HepG2 (cell line): ENCODE measurements around the gene MBIP. TPM values are rescaled to one million over a fixed set of nuclear protein-coding genes. Genes with fewer than 3 reads are reported as not detected.

Experiments
- ATAC-seq: fragments of 200-7000 bp; cut with Tn5 transposase; 3 replicates; pipeline ENCODE4 v1.9.1; 2020; ENCODE audit warnings: mild to moderate bottlenecking, moderate library complexity
- BruUV-seq: library from RNA; stranded (reverse); fragments of 400-500 nt; replicated peaks from 2 replicates; lab custom pipeline; 2021; lab: Mats Ljungman, UMichigan
- CTCF ChIA-PET: fragments of 300-600 bp; formaldehyde crosslinking; extraction: SDS; loops from one replicate; lab custom pipeline; 2021; ENCODE audit warnings: low total read pairs, inconsistent platforms, low intra/inter-chr PET ratio; lab: Yijun Ruan, JAX
- POLR2A ChIA-PET: fragments of 350-600 bp; sonication (Branson Sonifier 250); formaldehyde crosslinking; loops from one replicate; lab custom pipeline; 2020; ENCODE audit warnings: antibody characterized with exemption, inconsistent platforms; lab: Yijun Ruan, JAX
- DNase-seq: peaks from one replicate; pipeline ENCODE4 v3.0.0-alpha.2; 2015; ENCODE audit warnings: low spot score
- FAIRE-seq: peaks from 3 replicates; lab custom pipeline; 2011; peaks lifted over from hg19 to GRCh38; lab: Jason Lieb, UNC
- H2AFZ ChIP-seq: one replicate; pipeline ENCODE4 v1.6.1; 2011; ENCODE audit warnings: low read length, inconsistent platforms
- H3K27ac ChIP-seq: fragments of 300-600 bp; 3 replicates; pipeline ENCODE4 v1.8.0; 2011; ENCODE audit warnings: mixed run types, mild to moderate bottlenecking, mixed read lengths, low read length, inconsistent platforms; ENCODE audit not compliant: insufficient read depth; ENCODE audit errors: extremely low read length
- H3K27me3 ChIP-seq, 2 experiments: fragments of 200-600 bp in 1 of 2; 2 replicates in 1 of 2; 3 replicates in 1 of 2; pipeline versions ENCODE4 v1.6.0 to v1.8.0; 2011; ENCODE audit warnings: low read length in 2 of 2, mild to moderate bottlenecking in 2 of 2, moderate library complexity in 2 of 2, inconsistent platforms in 1 of 2; ENCODE audit not compliant: insufficient read depth in 2 of 2, control insufficient read depth in 1 of 2
- H3K36me3 ChIP-seq, 2 experiments: fragments of 200-600 bp in 1 of 2; replicated peaks in 1 of 2; 2 replicates in 1 of 2; 3 replicates in 1 of 2; pipeline versions ENCODE4 v1.5.1 to v1.8.0; 2011; ENCODE audit warnings: low read length in 2 of 2, inconsistent platforms in 1 of 2; ENCODE audit not compliant: insufficient read depth in 2 of 2, control insufficient read depth in 1 of 2
- H3K4me1 ChIP-seq: 2 replicates; pipeline ENCODE4 v1.5.1; 2012; ENCODE audit warnings: low read length, inconsistent platforms; ENCODE audit not compliant: insufficient read depth
- H3K4me2 ChIP-seq: 2 replicates; pipeline ENCODE4 v1.6.0; 2011; ENCODE audit warnings: low read depth, low read length, inconsistent platforms
- H3K4me3 ChIP-seq, 3 experiments: fragments of 200-600 bp in 1 of 3; sonication (generic), shearing (Covaris generic) in 1 of 3; replicated peaks in 1 of 3; 2 replicates each; pipeline ENCODE4 v1.5.1; 2011 to 2016; ENCODE audit warnings: low read length in 3 of 3, inconsistent platforms in 2 of 3, low read depth in 2 of 3, mild to moderate bottlenecking in 2 of 3, control low read depth in 1 of 3, mixed read lengths in 1 of 3; ENCODE audit not compliant: insufficient read depth in 1 of 3
- H3K79me2 ChIP-seq: one replicate; pipeline ENCODE4 v1.6.1; 2011; ENCODE audit warnings: low read length, inconsistent platforms; ENCODE audit not compliant: insufficient read depth
- H3K9ac ChIP-seq: 2 replicates; pipeline ENCODE4 v1.6.0; 2011; ENCODE audit warnings: mild to moderate bottlenecking, low read depth, low read length, inconsistent platforms; ENCODE audit not compliant: insufficient read depth
- H3K9me3 ChIP-seq: 2 replicates; pipeline ENCODE4 v1.5.1; 2012; ENCODE audit warnings: mild to moderate bottlenecking, low read length
- H4K20me1 ChIP-seq: 2 replicates; pipeline ENCODE4 v1.6.0; 2011; ENCODE audit warnings: inconsistent platforms, mild to moderate bottlenecking, low read length, moderate library complexity; ENCODE audit not compliant: insufficient read depth
- HNRNPK ChIP-seq: fragments of 200-400 bp; formaldehyde crosslinking; IDR thresholded peaks from 2 replicates; pipeline ENCODE4 v1.6.1; 2018; ENCODE audit warnings: low read length, low read depth, moderate library complexity, mild to moderate bottlenecking; ENCODE audit not compliant: poor library complexity, severe bottlenecking
- JUNB ChIP-seq: sonication (generic); formaldehyde crosslinking; IDR thresholded peaks from 2 replicates; pipeline ENCODE4 v1.8.0; 2022; ENCODE audit warnings: missing genetic modification reagents, mild to moderate bottlenecking, borderline replicate concordance
- MIXL1 ChIP-seq: IDR thresholded peaks from 2 replicates; pipeline ENCODE4 v1.6.1; 2016
- NFYB ChIP-seq: sonication (generic); formaldehyde crosslinking; IDR thresholded peaks from 2 replicates; pipeline ENCODE4 v1.4.0; 2020; ENCODE audit warnings: missing genetic modification reagents
- NRL ChIP-seq: sonication (generic); formaldehyde crosslinking; IDR thresholded peaks from 2 replicates; pipeline ENCODE4 v1.5.0; 2020; ENCODE audit warnings: missing genetic modification reagents, mild to moderate bottlenecking, moderate library complexity, borderline replicate concordance
- PHF21A ChIP-seq: sonication (generic); formaldehyde crosslinking; IDR thresholded peaks from 2 replicates; pipeline ENCODE4 v1.5.0; 2020; ENCODE audit warnings: mild to moderate bottlenecking, missing genetic modification reagents
- PTBP1 ChIP-seq: fragments of 200-400 bp; formaldehyde crosslinking; IDR thresholded peaks from 2 replicates; pipeline ENCODE4 v1.6.1; 2018; ENCODE audit warnings: low read length, low read depth; ENCODE audit not compliant: poor library complexity, severe bottlenecking
- SP5 ChIP-seq: IDR thresholded peaks from 2 replicates; pipeline ENCODE4 v1.6.1; 2016; ENCODE audit warnings: low read depth, borderline replicate concordance
- ZNF432 ChIP-seq: sonication (generic); formaldehyde crosslinking; IDR thresholded peaks from 2 replicates; pipeline ENCODE4 v1.5.0; 2020; ENCODE audit warnings: missing genetic modification reagents, mild to moderate bottlenecking, borderline replicate concordance
- ZNF737 ChIP-seq: sonication (generic); formaldehyde crosslinking; IDR thresholded peaks from 2 replicates; pipeline ENCODE4 v1.5.0; 2020; ENCODE audit warnings: missing genetic modification reagents, mild to moderate bottlenecking, borderline replicate concordance
- ZNF746 ChIP-seq: sonication (generic); formaldehyde crosslinking; IDR thresholded peaks from 2 replicates; pipeline ENCODE4 v1.8.0; 2022; ENCODE audit warnings: mild to moderate bottlenecking, missing genetic modification reagents
- ZNF792 ChIP-seq: IDR thresholded peaks from 2 replicates; pipeline ENCODE4 v1.6.1; 2016
- ZSCAN25 ChIP-seq: sonication (generic); formaldehyde crosslinking; IDR thresholded peaks from 2 replicates; pipeline ENCODE4 v1.8.0; 2022; ENCODE audit warnings: mild to moderate bottlenecking, missing genetic modification reagents
- WGBS: methylation state at CpG from one replicate; pipeline ENCODE4 v1.1.6; 2017; ENCODE audit warnings: low lambda C conversion rate; 5-methylcytosine and 5-hydroxymethylcytosine counted together
- in situ Hi-C: cut with HindIII; loops from 2 replicates; pipeline ENCODE4 v1.10.0; 2017; ENCODE audit warnings: low pct_unique_long_range_greater_than_20kb; ENCODE audit not compliant: extremely low pct_ligation_motif_present
- intact Hi-C: fragments of 100-400 bp; cut with micrococcal nuclease; formaldehyde crosslinking; loops from one replicate; pipeline ENCODE4 v1.10.0; 2022; ENCODE audit not compliant: unreplicated experiment
- polyA plus RNA-seq, 8 experiments: library from polyadenylated mRNA; depleted of rRNA in 3 of 8; stranded (reverse) in 7 of 8; unstranded in 1 of 8; fragments of >200 nt; fragmentation: Illumina TruSeq in 4 of 8; extraction: Trizol in 4 of 8; gene quantifications; 2 replicates each; pipeline versions ENCODE4 v1.2.1 to v1.2.3, GENCODE V29; 2011 to 2016; ENCODE audit warnings: low read depth in 4 of 8, missing spikeins in 1 of 8, mixed read lengths in 1 of 8; ENCODE audit not compliant: insufficient read depth in 1 of 8
- total RNA-seq, 5 experiments: library from RNA; depleted of rRNA; stranded (reverse); fragments of >200 nt; fragmentation: Illumina TruSeq; extraction: Trizol; gene quantifications; 2 replicates each; pipeline ENCODE4 v1.2.3, GENCODE V29; 2016; ENCODE audit warnings: low read depth in 1 of 5
- TF ChIP-seq, protein P1 (sequence below): sonication (generic); formaldehyde crosslinking; IDR thresholded peaks from 2 replicates; pipeline ENCODE4 v1.4.0; 2020; ENCODE audit warnings: missing genetic modification reagents, low read depth, mild to moderate bottlenecking, borderline replicate concordance
- TF ChIP-seq, protein P2 (sequence below): IDR thresholded peaks from 2 replicates; pipeline ENCODE4 v1.6.1; 2016; ENCODE audit warnings: low read depth

The MBIP gene
- total and polyA plus RNA-seq, 2 of the 13 experiments (the other 11 are each of a cell fraction or from before 2014, with no cell fraction given) = 48.1 to 48.6 TPM

DNA sequence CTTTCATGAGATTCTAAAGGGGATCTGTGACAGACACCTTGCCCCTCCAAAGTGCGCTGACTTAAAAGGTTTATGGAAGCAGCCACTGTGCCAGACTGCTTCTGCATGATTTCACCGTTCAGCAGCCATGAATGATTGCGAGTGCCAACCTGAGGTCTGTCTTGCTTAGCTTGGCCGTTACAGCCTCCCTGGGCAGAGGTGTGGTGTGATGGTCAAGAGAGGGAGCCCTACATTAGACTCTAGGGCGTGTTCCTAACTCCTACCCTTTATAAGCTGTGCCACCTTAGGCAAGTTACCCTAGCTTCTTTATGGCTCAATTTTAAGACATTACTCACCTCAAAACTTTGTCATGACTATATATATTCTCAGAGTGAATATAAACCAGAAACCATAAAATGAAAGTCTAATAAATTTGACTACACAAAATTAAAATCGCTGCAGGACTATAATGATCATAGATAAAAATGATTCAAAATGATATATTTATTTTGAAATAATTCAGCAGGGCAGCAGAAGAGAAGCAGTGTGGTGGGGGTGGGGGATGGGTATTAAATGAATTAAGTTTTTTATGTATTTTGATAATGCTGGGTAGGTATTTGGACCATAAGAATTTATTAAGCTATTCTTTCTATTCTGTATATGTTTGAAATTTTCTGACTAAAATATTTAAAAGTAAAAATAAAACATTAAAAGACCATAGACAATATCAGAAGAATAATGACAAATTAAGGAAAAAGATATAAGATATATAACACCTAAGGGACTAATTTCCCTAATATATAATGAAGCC lies 47.7 kb upstream of the MBIP start:
- Histone ChIP-seq H3K79me2 (no peaks in the 10 kb centered on the region), H3K9ac (no peak overlapping the region), H3K4me1 (no peaks in the 10 kb centered on the region), H3K9me3 (no peaks in the 10 kb centered on the region), H3K27ac (no peak overlapping the region), H4K20me1 (no peaks in the 10 kb centered on the region), H2AFZ (no peak overlapping the region), H3K36me3 (no peaks in the 10 kb centered on the region), H3K27me3 (0 out of 5 replicates have a peak, but pooled peaks cover 0 to 3% of the 10 kb centered on the region in 2 experiments), H3K4me2 (no peak overlapping the region), H3K4me3 (no peak overlapping the region)
- peak; percentile 90 for TF ChIP-seq HNRNPK
- TF ChIP-seq ZNF737 (CRISPR knock-in tag) = no peak
- no TSS peak for BruUV-seq
- CTCF ChIA-PET = no interaction called here
- 8% methylated on average over 6 of the region's 6 CpGs for whole genome bisulfite sequencing
- no peak for FAIRE-seq
- peak; percentile 64 for ATAC-seq
- intact Hi-C loops (no loop called here), in situ Hi-C loops (no loop called here)
- POLR2A ChIA-PET = no interaction called here
- no peak for DNase-seq

DNA sequence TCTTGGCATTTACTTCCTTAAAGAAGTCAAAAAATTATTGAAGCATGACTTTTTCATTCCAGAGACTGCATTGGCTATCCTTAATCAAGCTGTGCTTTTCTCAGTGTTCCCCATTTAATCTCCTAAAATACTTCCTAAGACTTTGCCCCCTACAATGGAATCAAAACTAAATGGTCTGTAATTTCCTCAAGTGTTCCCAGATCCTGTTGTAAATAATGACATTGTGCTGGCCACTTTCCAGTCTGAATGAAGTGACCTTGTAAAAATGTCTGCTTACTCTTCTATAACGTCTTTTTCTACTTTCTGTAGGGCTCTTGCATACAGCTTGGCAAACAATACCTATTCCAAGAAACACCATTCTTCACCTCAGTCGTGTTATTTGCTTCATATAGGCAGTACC lies 45.3 kb upstream of the MBIP start:
- ChIA-PET POLR2A (no interaction called here), CTCF (no interaction called here)
- Histone ChIP-seq H3K4me3 (no peak overlapping the region), H3K36me3 (no peaks in the 10 kb centered on the region), H3K27me3 (peaks cover 0 to 3% of the 10 kb centered on the region in 2 experiments; a peak in 1 of 5 replicates), H3K4me2 (no peak overlapping the region), H3K9me3 (no peaks in the 10 kb centered on the region), H3K4me1 (no peaks in the 10 kb centered on the region), H4K20me1 (no peaks in the 10 kb centered on the region), H3K9ac (no peak overlapping the region), H3K79me2 (no peaks in the 10 kb centered on the region), H2AFZ (no peak overlapping the region), H3K27ac (no peak overlapping the region)
- 1% methylated on average over 2 of the region's 2 CpGs for WGBS
- BruUV-seq = no TSS peak
- intact Hi-C loops = no loop called here
- ATAC-seq = no peak
- FAIRE-seq = no peak
- in situ Hi-C loops = no loop called here
- DNase-seq = no peak
- TF ChIP-seq NFYB = no peak
- no peak for TF ChIP-seq ZSCAN25
- TF ChIP-seq, protein P1, sequence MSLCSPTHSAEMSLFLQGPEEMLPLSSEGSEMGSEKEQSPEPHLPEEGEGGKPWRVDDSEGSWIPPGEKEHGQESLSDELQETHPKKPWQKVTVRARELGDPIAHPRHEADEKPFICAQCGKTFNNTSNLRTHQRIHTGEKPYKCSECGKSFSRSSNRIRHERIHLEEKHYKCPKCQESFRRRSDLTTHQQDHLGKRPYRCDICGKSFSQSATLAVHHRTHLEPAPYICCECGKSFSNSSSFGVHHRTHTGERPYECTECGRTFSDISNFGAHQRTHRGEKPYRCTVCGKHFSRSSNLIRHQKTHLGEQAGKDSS (CRISPR knock-in tag) = no peak
- no peak for TF ChIP-seq JUNB (CRISPR knock-in tag)
- TF ChIP-seq MIXL1 (CRISPR knock-in tag) = no peak
- TF ChIP-seq PTBP1 = no peak
- TF ChIP-seq ZNF792 (CRISPR knock-in tag) = no peak
- no peak for TF ChIP-seq SP5 (CRISPR knock-in tag)
- no peak for TF ChIP-seq ZNF746
- TF ChIP-seq, protein P2, sequence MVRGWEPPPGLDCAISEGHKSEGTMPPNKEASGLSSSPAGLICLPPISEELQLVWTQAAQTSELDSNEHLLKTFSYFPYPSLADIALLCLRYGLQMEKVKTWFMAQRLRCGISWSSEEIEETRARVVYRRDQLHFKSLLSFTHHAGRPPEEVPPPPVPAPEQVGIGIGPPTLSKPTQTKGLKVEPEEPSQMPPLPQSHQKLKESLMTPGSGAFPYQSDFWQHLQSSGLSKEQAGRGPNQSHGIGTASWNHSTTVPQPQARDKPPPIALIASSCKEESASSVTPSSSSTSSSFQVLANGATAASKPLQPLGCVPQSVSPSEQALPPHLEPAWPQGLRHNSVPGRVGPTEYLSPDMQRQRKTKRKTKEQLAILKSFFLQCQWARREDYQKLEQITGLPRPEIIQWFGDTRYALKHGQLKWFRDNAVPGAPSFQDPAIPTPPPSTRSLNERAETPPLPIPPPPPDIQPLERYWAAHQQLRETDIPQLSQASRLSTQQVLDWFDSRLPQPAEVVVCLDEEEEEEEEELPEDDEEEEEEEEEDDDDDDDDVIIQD (CRISPR knock-in tag) = no peak
- TF ChIP-seq ZNF432 (CRISPR knock-in tag) = no peak
- no peak for TF ChIP-seq NRL (CRISPR knock-in tag)
- no peak for TF ChIP-seq PHF21A (CRISPR knock-in tag)
